ENCODE measurements around the gene TCHHL1. TPM values are rescaled to one million over a fixed set of nuclear protein-coding genes. Genes with fewer than 3 reads are reported as not detected.

The TCHHL1 gene
- total RNA-seq, 1 experiment from 2014 or later: not detected

GRCh38 chr1:152049291-152050083, 39.4 kb downstream of the TCHHL1 start:
- Histone ChIP-seq H3K9ac (ENCODE audit: extremely low read depth, insufficient read length, low read length) (no peak overlapping the region), H2BK120ac (ENCODE audit: low read depth, low read length, poor library complexity, severe bottlenecking) (no peak overlapping the region), H3K27me3 (ENCODE audit: insufficient read depth, low read length) (no peaks in the 10 kb centered on the region), H4K8ac (replicated peaks; ENCODE audit: insufficient read length, low read depth, low read length) (no peak overlapping the region), H3K23ac (ENCODE audit: insufficient read length, low read depth, low read length) (no peak overlapping the region), H2BK15ac (ENCODE audit: low read depth, low read length) (no peak overlapping the region), H2BK12ac (ENCODE audit: insufficient read length, low read depth, low read length) (no peak overlapping the region), H2BK5ac (ENCODE audit: insufficient read length, low read length) (no peak overlapping the region), H3K14ac (ENCODE audit: insufficient read depth, low read length) (no peak overlapping the region), H3K4me1 (ENCODE audit: insufficient read depth, low read length) (peaks cover 10% of the 10 kb centered on the region; the same call in 1 of the 2 replicates), H4K91ac (ENCODE audit: insufficient read length, low read depth, low read length) (no peak overlapping the region), H3K18ac (ENCODE audit: insufficient read length, low read depth, low read length) (no peak overlapping the region), H3T11ph (ENCODE audit: low read length) (no peak overlapping the region), H4K5ac (ENCODE audit: insufficient read length, low read depth, low read length) (no peak overlapping the region), H3K23me2 (ENCODE audit: insufficient read length, low read depth, low read length, poor library complexity, severe bottlenecking) (peaks cover 4% of the 10 kb centered on the region), H3K27ac (ENCODE audit: insufficient read length, low read depth, low read length) (no peak overlapping the region), H3K56ac (ENCODE audit: insufficient read length, low read depth, low read length) (no peak overlapping the region), H2AFZ (ENCODE audit: low read length) (no peak overlapping the region), H3K4me2 (ENCODE audit: insufficient read depth, insufficient read length, low read length) (no peak overlapping the region), H3K9me3 (ENCODE audit: control insufficient read depth, low read depth, low read length) (no peaks in the 10 kb centered on the region), H3K79me2 (ENCODE audit: insufficient read depth, low read length) (no peaks in the 10 kb centered on the region), H2AK5ac (ENCODE audit: insufficient read length, low read length) (no peak overlapping the region), H4K20me1 (ENCODE audit: control insufficient read depth, insufficient read depth, insufficient read length) (no peaks in the 10 kb centered on the region), H2BK20ac (ENCODE audit: low read depth, low read length, poor library complexity, severe bottlenecking) (no peak overlapping the region), H3K4ac (ENCODE audit: low read depth, low read length) (no peak overlapping the region), H3K79me1 (ENCODE audit: insufficient read depth, low read depth, low read length, poor library complexity, severe bottlenecking) (no peaks in the 10 kb centered on the region)
- H3K4me3 Mint-ChIP-seq: no peak overlapping the region
- H3K4me1 Mint-ChIP-seq: peaks cover 26 to 27% of the 10 kb centered on the region in 2 experiments
- H3K27ac Mint-ChIP-seq: no peak overlapping the region
- no peak for DNase-seq
- TF ChIP-seq CTCF (conservative IDR thresholded peaks at IDR 0.05): no peak
- H3K36me3 Mint-ChIP-seq (ENCODE audit: insufficient read depth in 1 of 3, low read depth in 3 of 3): no peaks in the 10 kb centered on the region
- peaks cover 7% of the 10 kb centered on the region for H3K27me3 Mint-ChIP-seq (ENCODE audit: low read depth)
- H3K9me3 Mint-ChIP-seq: no peaks in the 10 kb centered on the region
- WGBS (ENCODE audit: extremely low coverage, insufficient read length, low lambda C conversion rate): no CpG with 5 or more reads among the region's 8 CpGs
